T1000 (cell line): ENCODE results near the gene RNF175.
"Not testable (repeated sequence)": the region's sequence is repeated elsewhere in the genome, so short reads cannot be mapped to it uniquely, and the experiment has no call there.

ENCODE experiments used
- DNase-seq: peaks from one replicate; lab custom pipeline; 2025; ENCODE audit warnings: mixed read lengths; lab: John Stamatoyannopoulos, UW

The RNF175 gene

GRCh38 chr4:153676984-153677383 lies 82.8 kb downstream of the RNF175 start:
- no peak for DNase-seq

- DNase-seq: no peak
Measured at GRCh38 chr4:153676486-153676885, 83.3 kb downstream of the RNF175 start.

- no peak for DNase-seq
Measured at GRCh38 chr4:153669838-153670237, 90.0 kb downstream of the RNF175 start.

DNA sequence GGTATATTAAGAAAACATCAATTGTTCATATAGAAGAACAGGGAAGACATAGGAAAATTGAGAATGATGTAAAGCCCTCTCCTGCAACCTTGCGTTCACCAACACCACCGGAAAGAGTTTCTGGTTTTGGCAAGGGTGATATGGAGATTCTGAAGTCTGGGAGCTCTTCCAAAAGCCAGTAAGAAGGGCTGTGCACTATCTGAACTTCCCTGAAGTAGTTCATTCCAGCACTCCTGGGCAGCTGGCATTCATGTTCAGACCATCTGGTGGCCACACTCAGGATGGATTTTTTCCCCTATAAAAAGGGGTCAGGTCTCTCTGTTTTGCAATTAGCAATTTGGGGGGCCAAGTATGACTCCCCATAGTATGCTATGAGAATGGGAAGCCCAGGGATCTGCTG lies 91.2 kb downstream of the RNF175 start:
- no peak for DNase-seq

- DNase-seq: not testable (repeated sequence)
Measured at GRCh38 chr4:153666505-153666904, 93.3 kb downstream of the RNF175 start.

- no peak for DNase-seq
Measured at GRCh38 chr4:153663667-153664066, 96.2 kb downstream of the RNF175 start.

- no peak for DNase-seq
Measured at GRCh38 chr4:153661908-153662307, 97.9 kb downstream of the RNF175 start.

- DNase-seq: no peak
Measured at GRCh38 chr4:153661215-153661822, 98.5 kb downstream of the RNF175 start.
